ENCODE results near the gene LCK.
"Not testable (repeated sequence)": the region's sequence is repeated elsewhere in the genome, so short reads cannot be mapped to it uniquely, and the experiment has no call there.

The LCK gene

DNA sequence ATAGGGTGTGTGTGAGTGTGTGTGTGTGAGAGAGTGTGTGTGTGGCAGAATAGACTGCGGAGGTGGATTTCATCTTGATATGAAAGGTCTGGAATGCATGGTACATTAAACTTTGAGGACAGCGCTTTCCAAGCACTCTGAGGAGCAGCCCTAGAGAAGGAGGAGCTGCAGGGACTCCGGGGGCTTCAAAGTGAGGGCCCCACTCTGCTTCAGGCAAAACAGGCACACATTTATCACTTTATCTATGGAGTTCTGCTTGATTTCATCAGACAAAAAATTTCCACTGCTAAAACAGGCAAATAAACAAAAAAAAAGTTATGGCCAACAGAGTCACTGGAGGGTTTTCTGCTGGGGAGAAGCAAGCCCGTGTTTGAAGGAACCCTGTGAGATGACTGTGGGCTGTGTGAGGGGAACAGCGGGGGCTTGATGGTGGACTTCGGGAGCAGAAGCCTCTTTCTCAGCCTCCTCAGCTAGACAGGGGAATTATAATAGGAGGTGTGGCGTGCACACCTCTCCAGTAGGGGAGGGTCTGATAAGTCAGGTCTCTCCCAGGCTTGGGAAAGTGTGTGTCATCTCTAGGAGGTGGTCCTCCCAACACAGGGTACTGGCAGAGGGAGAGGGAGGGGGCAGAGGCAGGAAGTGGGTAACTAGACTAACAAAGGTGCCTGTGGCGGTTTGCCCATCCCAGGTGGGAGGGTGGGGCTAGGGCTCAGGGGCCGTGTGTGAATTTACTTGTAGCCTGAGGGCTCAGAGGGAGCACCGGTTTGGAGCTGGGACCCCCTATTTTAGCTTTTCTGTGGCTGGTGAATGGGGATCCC is 22.5 kb downstream of the LCK start:
- no peak for DNase-seq (ENCODE audit: low read depth, low spot score)

DNA sequence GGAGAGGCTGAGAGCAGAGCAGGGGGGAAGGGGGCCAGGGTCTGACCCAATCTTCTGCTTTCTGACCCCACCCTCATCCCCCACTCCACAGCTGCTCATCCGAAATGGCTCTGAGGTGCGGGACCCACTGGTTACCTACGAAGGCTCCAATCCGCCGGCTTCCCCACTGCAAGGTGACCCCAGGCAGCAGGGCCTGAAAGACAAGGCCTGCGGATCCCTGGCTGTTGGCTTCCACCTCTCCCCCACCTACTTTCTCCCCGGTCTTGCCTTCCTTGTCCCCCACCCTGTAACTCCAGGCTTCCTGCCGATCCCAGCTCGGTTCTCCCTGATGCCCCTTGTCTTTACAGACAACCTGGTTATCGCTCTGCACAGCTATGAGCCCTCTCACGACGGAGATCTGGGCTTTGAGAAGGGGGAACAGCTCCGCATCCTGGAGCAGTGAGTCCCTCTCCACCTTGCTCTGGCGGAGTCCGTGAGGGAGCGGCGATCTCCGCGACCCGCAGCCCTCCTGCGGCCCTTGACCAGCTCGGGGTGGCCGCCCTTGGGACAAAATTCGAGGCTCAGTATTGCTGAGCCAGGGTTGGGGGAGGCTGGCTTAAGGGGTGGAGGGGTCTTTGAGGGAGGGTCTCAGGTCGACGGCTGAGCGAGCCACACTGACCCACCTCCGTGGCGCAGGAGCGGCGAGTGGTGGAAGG is 23.7 kb downstream of the LCK start:
- DNase-seq (ENCODE audit: low read depth, low spot score) = no peak

DNA sequence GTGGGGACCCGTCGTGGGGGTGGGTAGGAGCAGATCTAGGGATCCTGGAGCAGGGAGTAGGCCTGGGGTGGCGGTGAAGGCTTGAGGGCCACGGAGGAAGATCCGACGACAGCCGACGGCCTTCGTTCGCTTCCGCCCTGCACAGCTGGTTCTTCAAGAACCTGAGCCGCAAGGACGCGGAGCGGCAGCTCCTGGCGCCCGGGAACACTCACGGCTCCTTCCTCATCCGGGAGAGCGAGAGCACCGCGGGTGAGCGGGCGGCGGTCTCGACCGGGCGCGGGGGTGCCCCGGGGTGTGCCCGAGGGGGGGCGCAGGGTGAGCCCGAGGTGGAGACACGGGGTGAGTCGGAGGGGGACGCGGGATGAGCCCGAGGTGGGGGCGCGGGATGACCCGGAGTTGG is 24.4 kb downstream of the LCK start:
- no peak for DNase-seq (ENCODE audit: low read depth, low spot score)

DNA sequence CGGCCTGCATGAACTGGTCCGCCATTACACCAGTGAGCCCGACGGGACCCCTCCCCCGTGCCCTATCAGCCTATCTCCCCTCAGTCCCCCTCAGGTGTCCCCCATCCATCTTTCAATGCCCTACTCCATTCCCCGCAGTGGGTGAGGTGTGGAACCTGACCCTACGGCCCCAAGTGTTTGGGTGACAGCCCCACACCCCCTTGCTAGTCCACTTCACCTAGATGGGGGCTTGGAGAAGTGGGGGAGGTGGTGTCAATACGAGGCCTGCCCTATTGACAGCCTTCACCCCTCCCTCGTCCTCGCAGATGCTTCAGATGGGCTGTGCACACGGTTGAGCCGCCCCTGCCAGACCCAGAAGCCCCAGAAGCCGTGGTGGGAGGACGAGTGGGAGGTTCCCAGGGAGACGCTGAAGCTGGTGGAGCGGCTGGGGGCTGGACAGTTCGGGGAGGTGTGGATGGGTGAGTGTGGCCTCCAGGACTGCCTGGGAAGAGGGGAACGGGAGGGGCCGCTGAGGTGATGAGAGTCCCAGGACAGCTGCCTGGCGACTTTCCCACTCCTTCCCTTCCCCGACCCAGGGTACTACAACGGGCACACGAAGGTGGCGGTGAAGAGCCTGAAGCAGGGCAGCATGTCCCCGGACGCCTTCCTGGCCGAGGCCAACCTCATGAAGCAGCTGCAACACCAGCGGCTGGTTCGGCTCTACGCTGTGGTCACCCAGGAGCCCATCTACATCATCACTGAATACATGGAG is 25.1 kb downstream of the LCK start:
- no peak for DNase-seq (ENCODE audit: low read depth, low spot score)

DNA sequence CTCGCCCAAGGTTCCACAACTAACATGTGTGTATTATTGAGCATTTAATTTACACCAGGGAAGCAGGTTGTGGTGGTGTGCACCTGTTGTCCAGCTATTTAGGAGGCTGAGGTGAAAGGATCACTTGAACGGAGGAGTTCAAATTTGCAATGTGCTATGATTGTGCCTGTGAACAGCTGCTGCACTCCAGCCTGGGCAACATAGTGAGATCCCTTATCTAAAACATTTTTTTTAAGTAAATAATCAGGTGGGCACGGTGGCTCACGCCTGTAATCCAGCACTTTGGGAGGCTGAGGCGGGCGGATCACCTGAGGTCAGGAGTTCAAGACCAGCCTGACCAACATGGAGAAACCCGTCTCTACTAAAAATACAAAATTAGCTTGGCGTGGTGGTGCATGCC is 33.7 kb downstream of the LCK start:
- not testable (repeated sequence) for DNase-seq (ENCODE audit: low read depth, low spot score)

DNA sequence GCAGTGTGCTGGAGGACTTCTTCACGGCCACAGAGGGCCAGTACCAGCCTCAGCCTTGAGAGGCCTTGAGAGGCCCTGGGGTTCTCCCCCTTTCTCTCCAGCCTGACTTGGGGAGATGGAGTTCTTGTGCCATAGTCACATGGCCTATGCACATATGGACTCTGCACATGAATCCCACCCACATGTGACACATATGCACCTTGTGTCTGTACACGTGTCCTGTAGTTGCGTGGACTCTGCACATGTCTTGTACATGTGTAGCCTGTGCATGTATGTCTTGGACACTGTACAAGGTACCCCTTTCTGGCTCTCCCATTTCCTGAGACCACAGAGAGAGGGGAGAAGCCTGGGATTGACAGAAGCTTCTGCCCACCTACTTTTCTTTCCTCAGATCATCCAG is 34.6 kb downstream of the LCK start:
- DNase-seq (ENCODE audit: low read depth, low spot score) = no peak

DNA sequence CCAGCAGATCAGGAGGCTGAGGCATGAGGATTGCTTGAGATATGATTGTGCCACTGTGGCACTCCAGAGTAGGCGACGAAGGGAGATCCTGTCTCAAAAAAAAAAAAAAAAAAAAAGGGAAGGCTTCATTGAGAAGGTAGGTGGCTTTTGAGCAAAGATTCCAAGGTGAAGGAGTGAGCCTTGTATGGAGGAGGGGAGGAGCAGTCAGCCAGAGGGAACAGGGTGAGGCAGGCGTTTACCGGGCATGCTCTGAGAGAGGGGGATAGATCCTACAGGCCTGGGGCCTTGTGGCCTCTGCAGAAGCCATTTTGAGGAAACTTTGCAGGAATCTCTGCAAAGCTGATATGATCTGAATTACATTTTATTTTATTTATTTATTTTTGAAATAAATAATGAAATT is 35.7 kb downstream of the LCK start:
- no peak for DNase-seq (ENCODE audit: low read depth, low spot score)

DNA sequence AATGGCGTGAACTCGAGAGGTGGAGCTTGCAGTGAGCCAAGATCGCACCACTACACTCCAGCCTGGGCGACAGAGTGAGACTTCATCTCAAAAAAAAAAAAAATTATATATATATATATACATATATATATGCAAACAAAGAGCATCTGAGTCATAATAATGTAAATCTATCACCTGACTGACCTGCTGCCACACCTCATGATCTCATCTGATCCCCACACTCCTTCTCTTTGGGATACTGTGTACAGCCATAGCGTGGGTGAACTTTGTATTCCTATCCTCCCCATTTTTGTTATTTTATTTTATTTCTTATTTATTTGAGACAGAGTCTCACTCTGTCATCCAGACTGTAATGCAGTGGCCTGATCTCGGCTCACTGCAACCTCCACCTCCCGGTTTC is 38.2 kb downstream of the LCK start:
- DNase-seq (ENCODE audit: low read depth, low spot score) = no peak

DNA sequence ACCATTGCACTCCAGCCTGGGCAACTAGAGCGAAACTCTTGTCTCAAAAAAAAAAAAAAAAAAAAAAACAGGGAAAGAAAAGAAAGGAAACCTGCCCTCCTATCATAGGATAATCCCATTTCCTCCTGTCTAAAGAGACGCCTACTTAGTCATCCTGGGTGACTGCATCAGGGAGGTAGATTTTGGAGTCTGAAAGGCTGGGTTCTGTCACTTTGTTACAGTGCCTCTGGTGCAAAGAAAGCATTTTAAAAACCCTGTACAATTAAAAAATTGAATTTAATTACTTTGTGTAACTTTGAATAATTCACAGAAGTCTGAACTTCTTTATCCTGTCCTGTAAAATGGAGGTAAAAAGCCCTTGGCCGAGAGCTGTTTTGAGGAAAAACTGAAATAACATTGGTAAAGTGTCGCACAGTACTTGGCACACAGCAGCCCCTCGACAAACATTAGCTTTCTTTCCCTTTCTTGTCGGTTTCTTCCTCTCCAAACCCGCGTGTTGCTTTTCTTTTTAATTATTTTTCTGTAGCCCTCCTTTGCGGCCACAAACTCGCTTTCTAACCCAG is 40.2 kb downstream of the LCK start:
- no peak for DNase-seq (ENCODE audit: low read depth, low spot score)

DNA sequence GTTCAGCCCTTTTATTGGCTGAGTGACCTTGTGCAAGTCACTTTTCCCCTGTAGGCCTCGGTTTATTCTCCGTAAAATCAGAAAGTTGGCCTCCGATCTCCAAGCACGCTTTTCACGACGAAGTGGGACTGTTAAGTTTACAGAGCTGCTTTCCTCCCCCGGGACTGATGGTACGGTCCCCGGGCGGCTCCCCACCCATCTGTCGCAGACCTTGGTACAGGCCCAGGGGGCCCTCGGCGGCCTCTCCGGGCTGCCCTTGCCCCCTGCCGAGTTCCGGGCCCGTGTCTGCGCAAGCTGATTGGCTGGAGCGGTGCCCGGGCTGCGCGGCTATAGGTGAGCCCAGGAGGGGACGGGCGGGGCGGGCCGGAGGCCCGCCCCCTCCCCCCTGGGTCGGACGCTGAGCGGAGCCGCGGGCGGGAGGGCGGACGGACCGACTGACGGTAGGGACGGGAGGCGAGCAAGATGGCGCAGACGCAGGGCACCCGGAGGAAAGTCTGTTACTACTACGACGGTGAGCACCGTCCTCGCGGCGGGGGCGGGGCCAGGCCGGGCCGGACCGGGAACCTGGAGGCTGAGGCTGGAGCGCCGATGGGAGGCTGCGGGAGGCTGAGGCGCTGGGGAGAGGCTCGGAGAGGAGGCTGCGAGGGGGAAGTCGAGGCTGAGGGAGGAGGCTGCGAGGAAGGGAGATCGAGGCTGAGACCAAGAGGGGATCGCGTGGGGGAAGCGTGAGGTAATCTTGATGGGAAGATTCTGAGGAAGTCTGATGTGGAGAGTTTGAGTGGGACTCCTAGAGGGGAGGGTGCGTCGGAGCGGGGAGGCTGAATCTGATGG is 40.9 kb downstream of the LCK start, which contains the start of gene HDAC1:
HDAC1 (plus strand) TSS at position 376 of the 831 bp plus-strand sequence; CDS start at position 463, 87 bp downstream.
- DNase-seq (ENCODE audit: low read depth, low spot score) = peak; percentile 41

DNA sequence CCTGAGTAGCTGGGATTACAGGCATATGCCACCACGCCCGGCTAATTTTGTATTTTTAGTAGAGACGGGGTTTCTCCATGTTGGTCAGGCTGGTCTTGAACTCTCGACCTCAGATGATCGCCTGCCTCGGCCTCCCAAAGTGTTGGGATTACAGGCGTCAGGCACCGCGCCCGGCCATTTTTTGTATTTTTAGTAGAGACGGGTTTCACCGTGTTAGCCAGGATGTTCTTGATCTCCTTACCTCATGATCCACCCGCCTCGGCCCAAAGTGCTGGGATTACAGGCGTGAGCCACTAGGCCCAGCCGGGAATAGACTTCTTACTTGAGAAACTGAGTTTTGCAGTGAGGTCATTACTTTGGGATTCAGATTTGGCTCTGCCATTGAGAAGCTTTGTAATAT is 47.1 kb downstream of the LCK start:
- DNase-seq (ENCODE audit: low read depth, low spot score) = not testable (repeated sequence)

DNA sequence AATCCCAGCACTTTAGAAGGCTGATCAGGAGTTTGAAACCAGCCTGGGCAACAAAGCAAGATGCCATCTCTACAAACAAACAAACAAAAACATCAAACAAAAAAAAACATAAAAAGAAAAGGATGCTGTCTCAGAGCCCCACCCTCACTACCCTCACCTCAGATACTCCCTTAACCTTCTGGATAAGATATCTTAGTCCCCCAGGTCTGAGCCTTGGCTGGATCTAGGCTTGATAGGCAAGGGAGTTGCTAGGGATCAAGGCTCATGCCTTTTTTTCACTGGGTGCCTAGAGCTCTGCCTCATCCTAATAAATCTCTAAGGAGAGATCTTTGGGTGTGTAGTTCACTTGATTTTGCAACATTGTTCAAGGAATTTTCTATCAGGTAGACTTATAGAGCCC is 48.3 kb downstream of the LCK start:
- DNase-seq (ENCODE audit: low read depth, low spot score) = no peak

DNA sequence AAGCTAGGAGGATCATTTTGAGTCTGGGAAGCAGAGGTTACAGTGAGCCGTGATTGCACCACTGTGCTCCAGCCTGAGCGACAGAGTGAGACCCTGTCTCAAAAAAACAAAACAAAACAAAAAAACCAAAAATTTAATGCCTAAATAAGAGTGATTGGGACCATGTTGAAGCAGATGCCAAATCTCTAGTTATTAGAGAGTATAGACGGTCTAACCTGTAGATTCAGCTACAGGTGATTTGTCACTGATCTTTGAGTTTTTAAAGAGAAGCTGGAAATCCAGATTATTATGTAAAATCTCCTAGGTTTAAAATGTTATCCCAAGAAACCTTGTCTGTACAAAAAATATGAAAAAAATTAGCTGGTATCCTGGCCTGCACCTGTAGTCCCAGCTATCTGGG is 52.3 kb downstream of the LCK start:
- no peak for DNase-seq (ENCODE audit: low read depth, low spot score)

DNA sequence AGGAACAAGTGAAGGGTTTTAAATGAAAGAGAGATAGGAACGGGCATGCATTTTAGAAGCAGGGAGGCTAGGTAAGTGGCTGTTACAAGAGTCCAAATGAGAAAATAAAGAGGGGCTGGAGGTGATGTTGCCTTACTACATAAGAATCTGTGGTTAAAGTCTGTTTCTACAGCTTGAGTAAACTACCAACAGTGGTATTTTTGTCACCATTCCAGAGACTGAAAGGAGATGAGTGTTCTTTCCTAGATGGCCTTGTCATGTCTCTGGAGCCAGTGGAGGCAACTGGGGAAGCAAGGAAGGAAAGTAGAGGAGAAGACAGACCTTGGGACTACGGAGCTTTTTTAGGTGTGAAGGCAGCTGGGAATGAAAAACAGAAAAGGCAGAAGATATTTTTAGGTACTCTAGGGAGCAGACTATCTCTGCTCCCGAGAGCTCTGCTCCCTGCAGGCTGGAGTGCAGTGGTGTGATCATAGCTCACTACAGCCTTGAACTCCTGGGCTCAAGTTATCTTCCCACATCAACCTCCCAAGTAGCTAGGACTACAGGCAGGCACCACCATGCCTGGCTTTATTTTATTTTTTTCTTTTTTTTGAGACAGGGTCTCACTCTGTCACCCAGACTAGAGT is 53.0 kb downstream of the LCK start:
- no peak for DNase-seq (ENCODE audit: low read depth, low spot score)

DNA sequence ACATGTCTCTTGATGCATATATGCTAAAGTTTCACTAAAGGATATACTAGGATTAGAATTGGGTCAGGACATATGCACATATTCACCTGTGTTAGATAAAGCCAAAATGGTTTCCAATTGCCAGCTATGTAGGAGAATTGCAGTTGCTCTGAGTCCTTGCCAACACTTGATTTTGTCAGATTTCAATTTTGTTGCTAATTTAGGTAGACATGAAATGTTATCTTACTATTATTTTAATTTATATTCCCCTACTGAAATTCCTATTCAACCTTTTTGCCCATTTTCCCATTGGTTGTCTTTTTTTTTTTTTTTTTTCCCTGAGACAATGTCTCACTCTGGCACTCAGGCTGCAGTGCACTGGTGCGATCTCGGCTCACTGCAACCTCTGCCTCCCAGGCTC is 54.2 kb downstream of the LCK start:
- no peak for DNase-seq (ENCODE audit: low read depth, low spot score)

DNA sequence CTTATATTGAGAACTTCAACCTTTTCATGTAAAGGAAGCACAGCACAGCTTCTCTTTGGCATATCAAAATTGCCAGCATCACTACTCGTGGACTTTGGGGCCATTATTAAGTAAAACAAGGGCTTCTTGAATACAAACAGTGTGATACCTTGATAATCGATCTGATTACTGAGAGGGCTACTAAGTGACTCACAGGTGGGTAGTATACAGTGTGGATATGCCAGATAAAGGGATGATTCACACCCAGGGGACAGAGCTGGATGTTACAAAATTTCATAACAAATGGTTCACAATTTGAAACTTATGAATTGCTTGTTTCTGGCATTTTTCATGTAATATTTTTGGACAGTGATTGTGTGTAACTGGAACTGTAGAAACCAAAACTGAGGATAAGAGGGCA is 56.3 kb downstream of the LCK start:
- DNase-seq (ENCODE audit: low read depth, low spot score) = no peak

DNA sequence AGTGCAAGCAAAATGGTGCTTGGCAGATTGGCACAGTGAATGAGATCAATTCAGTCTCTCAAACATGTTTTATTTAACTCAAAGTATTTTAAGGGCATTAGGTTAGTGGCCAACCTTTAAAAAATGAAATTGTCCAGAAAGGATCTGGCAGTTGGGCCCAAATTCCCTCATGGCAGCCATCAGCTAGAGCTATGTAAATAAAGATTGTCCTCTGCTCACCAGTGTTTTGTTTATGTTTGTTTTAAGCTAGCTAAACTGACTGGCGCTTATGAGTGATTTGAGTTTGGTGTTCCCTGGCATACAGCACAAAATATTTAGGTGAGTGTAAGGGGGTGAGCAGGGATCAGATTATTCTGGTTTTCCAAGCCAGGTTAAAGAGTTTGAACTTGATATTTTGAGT is 58.9 kb downstream of the LCK start:
- DNase-seq (ENCODE audit: low read depth, low spot score) = no peak

DNA sequence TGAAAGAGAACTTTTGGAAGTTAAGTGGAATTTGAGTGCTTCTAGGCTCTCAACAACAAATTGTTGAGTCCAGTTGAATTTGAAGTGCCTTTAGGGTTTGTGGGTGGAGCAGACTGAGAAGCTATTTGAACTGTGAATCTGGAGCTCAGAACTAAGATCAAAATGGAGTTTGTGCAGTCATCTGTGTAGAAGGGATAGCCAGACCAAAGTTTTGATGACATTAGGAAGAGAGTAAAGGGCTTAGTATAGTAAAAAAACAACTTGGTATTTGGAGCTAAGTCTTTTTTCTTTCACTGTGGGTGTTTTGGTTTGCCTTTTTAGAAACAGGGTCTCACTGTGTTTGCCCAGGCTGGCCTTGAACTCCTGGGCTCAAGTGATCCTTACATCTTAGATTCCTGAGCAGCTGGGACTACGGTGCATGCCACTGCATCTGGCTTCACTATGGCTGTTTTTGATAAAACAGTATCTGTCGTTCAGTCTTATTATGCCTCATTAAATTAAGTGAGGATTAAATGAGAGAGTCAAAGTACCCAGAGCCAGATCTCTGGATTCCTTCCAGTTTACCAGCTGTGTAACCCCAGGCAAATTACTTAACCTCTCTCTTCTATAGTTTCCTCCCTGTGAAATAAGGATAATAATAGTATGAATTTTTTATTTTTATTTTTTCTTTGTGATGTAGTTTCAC is 60.8 kb downstream of the LCK start:
- DNase-seq (ENCODE audit: low read depth, low spot score) = no peak

DNA sequence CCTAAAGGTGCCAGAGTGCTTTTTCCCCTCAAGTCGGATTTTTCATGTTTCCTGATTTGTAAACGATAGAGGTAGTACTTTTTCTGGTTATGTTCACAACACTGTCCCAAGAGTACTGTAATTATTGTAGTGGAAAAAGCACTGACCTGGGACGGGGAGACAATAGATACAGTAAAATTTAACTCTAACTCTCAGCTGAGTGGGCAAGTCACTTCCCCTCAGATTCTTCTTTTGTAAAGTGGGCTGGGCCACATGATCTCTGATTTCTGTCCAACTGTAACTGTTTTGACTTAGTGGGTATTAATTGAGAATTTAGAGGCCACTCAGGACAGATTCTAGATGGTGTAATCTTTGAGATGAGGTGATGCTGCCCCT is 65.8 kb downstream of the LCK start:
- DNase-seq (ENCODE audit: low read depth, low spot score) = no peak

DNA sequence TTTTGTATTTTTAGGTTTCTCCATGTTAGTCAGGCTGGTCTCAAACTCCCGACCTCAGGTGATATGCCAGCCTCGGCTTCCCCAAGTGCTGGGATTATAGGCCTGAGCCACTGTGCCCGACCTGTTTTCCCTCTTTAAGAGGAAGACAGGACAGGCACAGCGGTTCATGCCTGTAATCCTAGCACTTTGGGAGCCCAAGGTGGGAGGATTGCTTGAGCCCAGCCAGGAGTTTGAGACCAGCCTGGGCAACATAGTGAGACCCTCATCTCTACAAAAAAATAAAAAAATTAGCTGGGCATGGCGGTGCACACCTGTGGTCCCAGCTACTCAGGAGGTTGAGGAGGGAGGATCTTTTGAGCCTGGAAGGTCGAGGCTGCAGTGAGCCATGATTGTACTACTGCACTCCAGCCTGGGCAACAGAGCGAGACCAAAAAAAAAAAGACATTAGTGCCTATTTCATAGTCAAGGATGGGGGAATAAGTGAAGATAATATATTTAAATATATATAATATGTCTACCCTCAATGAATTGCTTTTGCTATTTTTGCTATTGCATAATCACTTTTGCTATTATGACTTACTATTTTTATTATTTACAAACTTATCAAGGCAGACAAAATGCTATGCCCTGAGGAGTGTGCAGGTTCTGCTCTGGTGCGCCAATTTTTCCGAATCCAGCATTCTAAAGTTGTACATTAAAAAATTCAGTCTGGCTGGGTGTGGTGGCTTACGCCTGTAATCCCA is 67.2 kb downstream of the LCK start:
- DNase-seq (ENCODE audit: low read depth, low spot score) = no peak

Data from brain pericyte (primary cell).